Neuron (in vitro differentiated cells): Measurements from ENCODE around the gene TM7SF2.

ENCODE experiments used
- H2AFZ ChIP-seq: one replicate; pipeline ENCODE4 v1.6.1; 2013; ENCODE audit warnings: low read depth, mild to moderate bottlenecking, inconsistent platforms, low read length, moderate library complexity
- H3K27me3 ChIP-seq: one replicate; pipeline ENCODE4 v1.6.1; 2013; ENCODE audit warnings: low read length; ENCODE audit not compliant: insufficient read depth
- H3K36me3 ChIP-seq: one replicate; pipeline ENCODE4 v1.6.1; 2013; ENCODE audit warnings: low read length; ENCODE audit not compliant: insufficient read depth
- H3K4me1 ChIP-seq: one replicate; pipeline ENCODE4 v1.6.1; 2013; ENCODE audit warnings: low read length; ENCODE audit not compliant: insufficient read depth
- H3K4me3 ChIP-seq: 2 replicates; pipeline ENCODE4 v1.5.1; 2013; ENCODE audit warnings: mild to moderate bottlenecking, low read length, moderate library complexity
- H3K9me3 ChIP-seq: one replicate; pipeline ENCODE4 v1.6.1; 2013; ENCODE audit warnings: low read length

TM7SF2 gene

GRCh38 chr11:65083134-65083833, 28.4 kb upstream of the TM7SF2 start:
- Histone ChIP-seq H3K27me3 (no peaks in the 10 kb centered on the region), H3K4me1 (peaks cover 19% of the 10 kb centered on the region), H3K9me3 (no peaks in the 10 kb centered on the region), H3K4me3 (peak overlapping the region; percentile 88), H2AFZ (peak overlapping the region; percentile 66), H3K36me3 (peaks cover 62% of the 10 kb centered on the region)

DNA sequence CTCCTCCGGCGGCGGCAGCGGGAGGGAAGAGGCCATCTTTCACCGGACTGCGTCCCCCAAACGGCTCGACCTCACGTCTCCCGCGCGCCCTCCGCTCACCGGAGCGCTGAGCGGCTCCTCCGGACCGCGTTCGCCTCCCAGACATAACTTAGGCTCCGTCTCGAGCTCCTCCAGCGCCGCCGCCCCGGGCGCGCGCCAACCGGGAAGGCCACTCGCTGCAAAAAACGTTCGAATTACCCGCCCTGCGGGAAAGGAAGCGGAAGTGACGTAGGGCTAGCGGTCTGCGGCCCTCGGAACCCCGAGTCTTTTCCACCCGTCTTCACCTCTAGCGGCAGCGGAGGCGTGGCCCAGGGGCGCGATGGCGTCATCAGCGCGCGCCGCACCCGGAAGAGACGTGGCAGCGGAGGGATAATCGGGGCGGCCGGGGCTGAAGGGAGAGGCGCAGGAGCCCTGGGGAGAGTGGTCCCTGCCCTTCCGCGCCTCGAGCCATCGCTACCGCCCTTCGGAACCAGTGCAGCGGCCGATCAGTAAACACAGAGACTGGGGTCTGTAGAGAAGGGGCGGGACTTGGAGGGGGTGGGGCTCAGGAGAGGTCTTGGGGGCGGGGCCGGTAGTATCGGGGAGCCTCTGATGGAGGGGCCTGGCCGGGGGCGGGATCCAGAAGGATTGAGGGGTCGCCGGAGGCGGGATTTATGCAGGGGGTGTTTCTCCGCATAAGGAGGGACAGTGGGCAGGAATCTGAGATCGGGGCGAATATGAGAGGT, 27.7 kb upstream of the TM7SF2 start, which contains the start of the genes CDCA5 and ZFPL1:
Gene CDCA5 (minus strand): TSS at position 207 of the 764 bp plus-strand sequence. CDS start 62 bp downstream, at position 145.
Gene ZFPL1 (plus strand): TSS at position 389 of the 764 bp plus-strand sequence. CDS start 477 bp downstream, outside the sequence.
- Histone ChIP-seq H3K4me1 (peaks cover 19% of the 10 kb centered on the region), H3K4me3 (peak within 1 kb of the TSS; percentile 88), H3K36me3 (peaks cover 63% of the 10 kb centered on the region), H3K27me3 (no peaks in the 10 kb centered on the region), H2AFZ (peak within 1 kb of the TSS; percentile 66), H3K9me3 (no peaks in the 10 kb centered on the region)

DNA sequence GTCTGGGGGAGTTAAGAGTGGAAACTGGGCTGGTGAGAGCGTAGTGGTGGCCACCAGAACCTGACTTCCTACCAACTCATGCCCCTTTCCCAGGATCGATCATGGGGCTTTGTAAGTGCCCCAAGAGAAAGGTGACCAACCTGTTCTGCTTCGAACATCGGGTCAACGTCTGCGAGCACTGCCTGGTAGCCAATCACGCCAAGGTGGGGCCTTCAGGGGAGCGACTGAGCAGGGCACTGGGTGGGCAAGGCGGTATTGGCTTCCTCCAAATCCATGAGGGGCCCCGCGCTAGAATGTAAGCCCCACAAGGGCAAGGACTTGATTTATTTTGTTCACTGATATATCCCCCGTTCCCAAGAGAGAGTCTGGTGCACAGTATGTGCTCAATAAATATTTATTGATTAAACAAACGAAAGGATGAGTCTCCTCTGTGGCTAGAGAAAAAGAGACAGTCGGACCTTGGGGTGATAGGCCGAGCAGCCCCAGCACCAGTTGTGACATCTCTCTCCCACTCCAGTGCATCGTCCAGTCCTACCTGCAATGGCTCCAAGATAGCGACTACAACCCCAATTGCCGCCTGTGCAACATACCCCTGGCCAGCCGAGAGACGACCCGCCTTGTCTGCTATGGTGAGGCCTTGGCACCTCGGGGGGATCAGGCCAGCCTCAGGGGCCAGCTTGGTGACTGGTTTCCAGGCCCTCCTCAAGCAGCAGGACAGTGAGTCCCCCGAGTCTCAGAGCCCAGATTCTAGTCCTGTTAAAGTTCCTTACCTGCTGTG, 26.9 kb upstream of the TM7SF2 start:
- Histone ChIP-seq H3K27me3 (no peaks in the 10 kb centered on the region), H3K4me1 (peaks cover 19% of the 10 kb centered on the region), H3K36me3 (peaks cover 65% of the 10 kb centered on the region), H3K4me3 (peak overlapping the region; percentile 88), H3K9me3 (no peaks in the 10 kb centered on the region), H2AFZ (no peak overlapping the region)

DNA sequence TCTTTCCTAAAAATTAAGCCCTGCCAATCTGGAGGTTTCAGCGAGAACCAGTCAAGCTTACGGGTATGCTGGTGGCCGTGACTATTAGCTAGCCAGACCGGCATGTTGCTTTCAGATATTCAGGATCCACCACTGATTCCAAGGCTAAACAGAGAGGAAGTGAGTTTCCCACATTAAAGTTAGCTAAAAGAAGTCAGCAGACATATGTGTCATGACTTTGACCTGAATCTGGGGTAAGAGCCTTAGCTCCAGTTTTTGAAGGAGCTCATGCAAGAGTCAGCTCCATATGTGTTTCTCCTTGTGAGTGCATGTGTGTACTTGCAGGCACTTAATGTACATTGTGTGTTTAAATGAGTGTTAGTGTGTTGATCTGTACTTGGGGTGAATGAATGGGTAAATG, 26.2 kb upstream of the TM7SF2 start:
- H3K36me3 ChIP-seq = peaks cover 61% of the 10 kb centered on the region
- peaks cover 19% of the 10 kb centered on the region for H3K4me1 ChIP-seq
- H3K4me3 ChIP-seq = no peak overlapping the region

GRCh38 chr11:65086809-65087208, 24.9 kb upstream of the TM7SF2 start:
- Histone ChIP-seq H3K27me3 (no peaks in the 10 kb centered on the region), H2AFZ (no peak overlapping the region), H3K4me1 (peaks cover 19% of the 10 kb centered on the region), H3K4me3 (no peak overlapping the region), H3K36me3 (peaks cover 51% of the 10 kb centered on the region), H3K9me3 (no peaks in the 10 kb centered on the region)

More for the DNA sequence above, 26.2 kb upstream of the TM7SF2 start:
- Histone ChIP-seq H3K27me3 (no peaks in the 10 kb centered on the region), H2AFZ (no peak overlapping the region), H3K9me3 (no peaks in the 10 kb centered on the region)

DNA sequence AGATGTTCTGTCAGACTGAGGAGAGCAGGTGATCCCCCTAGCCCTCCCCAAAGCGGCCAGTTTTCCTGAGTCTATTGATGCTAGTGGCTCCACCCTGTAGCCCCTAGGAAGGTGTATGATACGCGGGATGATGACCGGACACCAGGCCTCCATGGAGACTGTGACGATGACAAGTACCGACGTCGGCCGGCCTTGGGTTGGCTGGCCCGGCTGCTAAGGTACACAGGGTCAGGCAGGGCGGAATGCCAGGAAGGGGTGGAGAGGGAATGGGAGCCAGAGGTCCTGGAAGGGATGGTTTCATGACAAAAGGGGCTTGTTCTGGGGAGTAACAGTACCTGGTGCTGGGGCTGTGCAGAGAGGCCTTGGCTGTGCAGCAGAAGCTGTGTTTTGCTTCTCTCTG, 24.5 kb upstream of the TM7SF2 start:
- Histone ChIP-seq H3K27me3 (no peaks in the 10 kb centered on the region), H3K36me3 (peaks cover 47% of the 10 kb centered on the region), H3K9me3 (no peaks in the 10 kb centered on the region), H3K4me3 (no peak overlapping the region), H3K4me1 (peaks cover 19% of the 10 kb centered on the region), H2AFZ (no peak overlapping the region)

DNA sequence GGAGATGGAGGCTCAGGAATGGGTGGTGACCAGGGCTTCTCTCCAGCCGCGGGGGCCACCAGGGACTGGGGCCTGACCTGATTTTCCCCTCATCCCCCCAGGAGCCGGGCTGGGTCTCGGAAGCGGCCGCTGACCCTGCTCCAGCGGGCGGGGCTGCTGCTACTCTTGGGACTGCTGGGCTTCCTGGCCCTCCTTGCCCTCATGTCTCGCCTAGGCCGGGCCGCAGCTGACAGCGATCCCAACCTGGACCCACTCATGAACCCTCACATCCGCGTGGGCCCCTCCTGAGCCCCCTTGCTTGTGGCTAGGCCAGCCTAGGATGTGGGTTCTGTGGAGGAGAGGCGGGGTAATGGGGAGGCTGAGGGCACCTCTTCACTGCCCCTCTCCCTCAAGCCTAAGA, 23.8 kb upstream of the TM7SF2 start:
- no peaks in the 10 kb centered on the region for H3K27me3 ChIP-seq
- H2AFZ ChIP-seq = no peak overlapping the region
- peaks cover 47% of the 10 kb centered on the region for H3K36me3 ChIP-seq
- peaks cover 15% of the 10 kb centered on the region for H3K4me1 ChIP-seq
- H3K4me3 ChIP-seq = no peak overlapping the region
- H3K9me3 ChIP-seq = no peaks in the 10 kb centered on the region

DNA sequence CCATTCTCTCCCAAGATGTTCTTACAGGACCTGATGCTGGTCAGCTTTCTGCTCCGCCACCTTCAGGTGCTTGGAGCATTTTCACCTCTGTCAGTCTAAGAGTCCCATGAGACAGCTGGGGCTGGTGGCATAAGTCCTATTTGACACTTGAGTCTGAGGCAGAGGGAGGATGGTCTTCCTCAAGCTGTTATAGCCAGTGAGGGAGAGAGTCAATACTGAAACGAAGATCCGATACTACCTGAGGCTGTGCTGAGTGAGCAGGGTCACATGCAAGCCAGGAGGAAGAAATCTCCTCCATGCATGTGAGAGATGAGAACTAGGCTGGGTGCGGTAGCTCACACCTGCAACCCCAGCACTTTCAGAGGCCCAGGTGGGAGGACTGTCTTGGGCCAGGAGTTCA, 22.1 kb upstream of the TM7SF2 start:
- Histone ChIP-seq H3K27me3 (no peaks in the 10 kb centered on the region), H3K4me1 (peaks cover 6% of the 10 kb centered on the region), H3K4me3 (no peak overlapping the region), H3K36me3 (peaks cover 47% of the 10 kb centered on the region), H2AFZ (no peak overlapping the region), H3K9me3 (no peaks in the 10 kb centered on the region)

DNA sequence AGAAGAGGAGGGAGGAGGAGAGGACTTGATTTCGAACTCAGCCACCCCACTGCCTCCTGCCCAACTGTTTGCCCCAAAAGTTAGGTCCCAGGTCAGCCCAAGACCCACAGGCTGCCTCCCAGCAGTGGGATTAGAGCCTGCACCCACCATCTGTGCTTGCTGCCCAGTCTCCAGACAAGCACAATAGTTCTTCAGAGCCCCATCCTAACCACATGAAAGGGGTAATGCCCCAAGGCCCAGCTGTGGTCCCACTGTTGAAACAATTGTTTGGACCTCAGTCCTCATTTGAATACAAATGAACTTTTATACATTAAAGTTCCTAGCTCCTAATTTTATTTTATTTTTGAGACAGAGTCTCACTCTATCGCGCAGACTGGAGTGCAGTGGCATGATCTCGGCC, 21.0 kb upstream of the TM7SF2 start:
- peaks cover 1% of the 10 kb centered on the region for H3K4me1 ChIP-seq
- H3K4me3 ChIP-seq = no peak overlapping the region
- no peaks in the 10 kb centered on the region for H3K27me3 ChIP-seq
- peaks cover 40% of the 10 kb centered on the region for H3K36me3 ChIP-seq
- H3K9me3 ChIP-seq = no peaks in the 10 kb centered on the region
- H2AFZ ChIP-seq = no peak overlapping the region

DNA sequence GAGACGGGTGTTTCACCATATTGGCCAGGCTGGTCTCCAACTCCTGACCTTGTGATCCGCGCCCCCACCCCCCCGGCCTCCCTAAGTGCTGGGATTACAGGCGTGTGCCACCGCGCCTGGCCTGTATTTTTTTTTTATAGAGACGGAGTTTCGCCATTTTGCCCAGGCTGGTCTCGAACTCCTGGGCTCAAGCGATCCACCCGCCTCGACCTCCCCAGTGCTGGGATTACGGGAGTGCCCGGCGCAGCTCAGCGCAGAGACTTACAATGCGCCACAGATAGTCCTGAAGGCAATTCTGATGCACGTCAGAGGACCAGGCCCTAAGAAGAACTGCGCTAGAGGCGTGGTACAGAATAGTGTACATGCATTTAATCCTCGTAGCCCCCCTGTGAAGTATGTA, 16.2 kb upstream of the TM7SF2 start:
- Histone ChIP-seq H2AFZ (peak overlapping the region; percentile 82), H3K27me3 (no peaks in the 10 kb centered on the region), H3K9me3 (no peaks in the 10 kb centered on the region), H3K4me3 (peak overlapping the region; percentile 88), H3K36me3 (no peaks in the 10 kb centered on the region), H3K4me1 (peaks cover 10% of the 10 kb centered on the region)

GRCh38 chr11:65095974-65096806, 15.5 kb upstream of the TM7SF2 start, which contains the start of gene VPS51:
VPS51 (plus strand) TSS chr11:65096214; CDS start chr11:65096251, 37 bp downstream.
- Histone ChIP-seq H2AFZ (peak within 1 kb of the TSS; percentile 82), H3K9me3 (no peaks in the 10 kb centered on the region), H3K36me3 (no peaks in the 10 kb centered on the region), H3K27me3 (no peaks in the 10 kb centered on the region), H3K4me3 (peak within 1 kb of the TSS; percentile 88), H3K4me1 (peaks cover 10% of the 10 kb centered on the region)

- Histone ChIP-seq H3K4me1 (peaks cover 10% of the 10 kb centered on the region), H3K9me3 (no peaks in the 10 kb centered on the region), H3K4me3 (peak overlapping the region; percentile 88), H3K36me3 (no peaks in the 10 kb centered on the region), H3K27me3 (no peaks in the 10 kb centered on the region), H2AFZ (no peak overlapping the region)
Observed at GRCh38 chr11:65096926-65097325, 14.7 kb upstream of the TM7SF2 start.
